Right cardiac atrium (tissue), 5 donors: ENCODE results near the gene CD99L2. TPM values are rescaled to one million over a fixed set of nuclear protein-coding genes. Genes with fewer than 3 reads are reported as not detected.

ENCODE experiments used
- ATAC-seq, 2 donors: fragments of 200-7000 bp; cut with Tn5 transposase; one replicate each; pipeline versions ENCODE4 v1.8.0 to v1.9.1; 2020; ENCODE audit warnings: moderate library complexity in 2 of 2, mild to moderate bottlenecking in 1 of 2
- DNase-seq, 3 donors: peaks; one replicate each; pipeline ENCODE4 v3.0.0-alpha.2; 2020
- H3K27ac ChIP-seq: one replicate; pipeline ENCODE4 v1.5.1; 2013; ENCODE audit warnings: mild to moderate bottlenecking, low read length, control low read depth, moderate library complexity
- H3K27me3 ChIP-seq: one replicate; pipeline ENCODE4 v1.6.1; 2013; ENCODE audit not compliant: control insufficient read depth, insufficient read depth
- H3K4me1 ChIP-seq: one replicate; pipeline ENCODE4 v1.6.1; 2013; ENCODE audit warnings: low read length; ENCODE audit not compliant: control insufficient read depth, insufficient read depth
- H3K4me3 ChIP-seq: one replicate; pipeline ENCODE4 v1.5.1; 2013; ENCODE audit warnings: low read length, control low read depth
- H3K9me3 ChIP-seq: one replicate; pipeline ENCODE4 v1.6.1; 2013; ENCODE audit warnings: low read length; ENCODE audit not compliant: control insufficient read depth
- WGBS: extraction: QIAGEN DNeasy Blood & Tissue Kit; methylation state at CpG from one replicate; pipeline ENCODE4 v1.1.7; 2013; 5-methylcytosine and 5-hydroxymethylcytosine counted together
- intact Hi-C, 4 donors: fragments of 100-400 bp; cut with DNase I; formaldehyde crosslinking; loops; one replicate each; pipeline versions ENCODE4 v1.11.0 to v1.14.0; 2022 to 2023
- polyA plus RNA-seq: library from polyadenylated mRNA; stranded (reverse); fragments of 200-250 nt; gene quantifications from one replicate; pipeline ENCODE4 v1.2.3, GENCODE V29; 2013
- total RNA-seq, 4 donors: library from RNA; stranded (reverse); fragmentation: NEBNext Ultra II Directional; extraction: Animal tissue kit (Norgen Biotek cat#: 25700); gene quantifications; one replicate each; pipeline ENCODE4 v1.2.1, GENCODE V29; 2021
- donor health status: healthy with polysubstance abuse.
- donor health status: DM: no; HTN: yes; CAD: no.
- donor health status: DM: no; HTN: no; CAD: no.
- donor health status: DM: no; HTN: yes; CAD: no; lungs with severe emphysema.
- donor health status: DM: yes; HTN: yes; CAD: no.

CD99L2 gene
- total and polyA plus RNA-seq, 5 donors: 66.5 to 84.7 (median 71.5) TPM

DNA sequence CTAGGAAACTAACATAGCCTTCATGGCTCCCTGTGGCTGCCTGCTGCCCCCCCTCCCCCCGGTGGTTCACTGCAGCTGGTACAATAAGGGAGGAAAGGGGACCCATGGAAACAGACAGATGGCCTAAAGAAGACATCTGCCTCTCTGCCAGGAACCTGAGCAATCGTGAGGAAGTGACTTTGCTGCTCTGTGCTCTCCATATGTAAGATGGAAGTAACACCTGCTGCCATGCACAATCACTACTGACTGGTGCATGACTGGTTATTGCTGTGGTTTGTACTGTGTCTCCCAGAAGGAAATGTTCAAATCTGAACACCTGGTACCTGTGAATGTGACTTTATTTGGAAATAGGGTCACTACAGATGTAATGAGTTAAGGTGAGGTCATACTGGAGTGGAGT, 43.6 kb downstream of the CD99L2 start:
- no peak for DNase-seq
- Histone ChIP-seq H3K4me1 (peaks cover 2% of the 10 kb centered on the region), H3K27me3 (no peaks in the 10 kb centered on the region), H3K4me3 (no peak overlapping the region), H3K27ac (no peak overlapping the region), H3K9me3 (no peaks in the 10 kb centered on the region)
- WGBS: 72% methylated on average over 2 of the region's 2 CpGs
- intact Hi-C loops: no loop called here
- no peak for ATAC-seq

DNA sequence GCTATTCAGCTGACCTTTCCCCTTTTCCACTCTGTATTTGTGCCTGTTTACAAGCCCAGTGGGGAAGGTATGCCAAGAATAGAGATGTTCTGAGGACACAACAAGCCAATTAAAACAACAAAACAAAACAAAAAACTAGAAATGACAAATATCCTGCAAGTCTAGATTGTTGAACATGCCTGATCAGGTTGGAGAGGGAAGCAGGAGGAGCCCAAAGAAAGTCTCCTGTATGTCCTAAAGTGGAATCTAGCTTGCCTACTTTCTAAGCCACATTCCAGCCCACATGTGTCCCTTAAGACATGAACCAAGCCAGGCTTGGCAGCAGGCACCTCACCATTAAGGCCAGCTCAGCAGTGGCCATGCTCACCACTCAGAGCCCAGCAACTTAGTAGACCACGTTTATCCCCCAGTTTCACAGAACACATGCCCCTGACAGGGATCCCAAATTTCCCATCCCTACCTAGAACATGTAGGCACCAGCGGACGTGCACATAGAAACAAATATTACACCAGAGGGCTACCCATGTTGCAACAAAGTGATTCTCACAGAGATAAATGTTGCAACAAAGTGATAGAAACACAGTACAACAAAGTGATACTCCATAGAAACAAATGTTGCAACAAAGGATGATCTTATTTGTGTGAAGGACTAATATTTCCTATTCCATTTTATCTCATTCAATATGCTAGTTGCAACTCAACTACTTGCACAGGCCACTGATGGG, 48.3 kb downstream of the CD99L2 start:
- intact Hi-C loops: no loop called here
- ATAC-seq (no peak), DNase-seq (no peak)
- Histone ChIP-seq H3K27me3 (no peaks in the 10 kb centered on the region), H3K9me3 (no peaks in the 10 kb centered on the region), H3K4me3 (no peak overlapping the region), H3K4me1 (peaks cover 7% of the 10 kb centered on the region), H3K27ac (no peak overlapping the region)
- WGBS: 73% methylated on average over 3 of the region's 3 CpGs

DNA sequence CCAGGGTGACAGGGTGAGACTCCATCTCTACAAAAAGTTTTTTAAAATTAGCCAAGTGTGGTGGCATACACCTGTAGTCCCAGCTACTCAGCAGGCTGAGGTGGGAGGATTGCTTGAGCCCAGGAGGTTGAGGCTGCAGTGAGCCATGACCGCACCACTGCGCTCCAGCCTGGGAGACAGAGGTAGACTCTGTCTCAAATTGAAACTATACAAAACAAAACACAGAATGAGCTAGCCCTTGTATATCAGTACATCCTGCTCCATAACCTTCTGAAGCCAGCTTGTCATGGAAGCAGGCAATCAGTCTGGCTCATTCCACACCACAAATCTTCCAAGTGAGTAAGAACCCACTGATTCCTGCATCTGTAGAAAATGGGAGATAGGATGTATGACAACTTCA, 49.0 kb downstream of the CD99L2 start:
- Histone ChIP-seq H3K27ac (no peak overlapping the region), H3K27me3 (no peaks in the 10 kb centered on the region), H3K4me1 (peaks cover 7% of the 10 kb centered on the region), H3K9me3 (no peaks in the 10 kb centered on the region), H3K4me3 (no peak overlapping the region)
- DNase-seq: no peak
- 98% methylated on average over 2 of the region's 2 CpGs for WGBS
- intact Hi-C loops: no loop called here
- ATAC-seq: no peak

DNA sequence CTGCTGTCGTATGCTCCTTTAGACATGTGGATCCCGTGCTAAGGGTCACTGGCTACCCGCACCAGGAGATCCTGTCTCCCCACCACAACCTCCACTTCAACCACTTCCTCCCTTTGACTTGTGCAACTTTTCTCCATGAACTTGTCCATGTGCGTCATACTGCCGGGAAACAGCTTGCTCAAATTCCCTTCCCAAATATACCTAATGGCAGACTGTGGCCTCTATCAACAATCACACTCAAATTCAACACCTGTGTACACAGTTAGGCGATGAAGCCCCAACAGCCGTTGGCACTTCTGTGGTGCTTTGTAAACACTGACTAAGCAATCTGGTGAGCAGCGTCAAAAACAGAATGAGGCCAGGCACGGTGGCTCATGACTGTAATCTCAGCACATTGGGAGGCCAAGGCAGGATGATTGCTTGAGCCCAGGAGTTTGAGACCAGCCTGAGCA, 49.5 kb downstream of the CD99L2 start:
- DNase-seq (no peak), ATAC-seq (no peak)
- Histone ChIP-seq H3K27me3 (no peaks in the 10 kb centered on the region), H3K27ac (no peak overlapping the region), H3K4me1 (peaks cover 7% of the 10 kb centered on the region), H3K4me3 (no peak overlapping the region), H3K9me3 (no peaks in the 10 kb centered on the region)
- intact Hi-C loops: no loop called here
- 82% methylated on average over 9 of the region's 9 CpGs for WGBS

DNA sequence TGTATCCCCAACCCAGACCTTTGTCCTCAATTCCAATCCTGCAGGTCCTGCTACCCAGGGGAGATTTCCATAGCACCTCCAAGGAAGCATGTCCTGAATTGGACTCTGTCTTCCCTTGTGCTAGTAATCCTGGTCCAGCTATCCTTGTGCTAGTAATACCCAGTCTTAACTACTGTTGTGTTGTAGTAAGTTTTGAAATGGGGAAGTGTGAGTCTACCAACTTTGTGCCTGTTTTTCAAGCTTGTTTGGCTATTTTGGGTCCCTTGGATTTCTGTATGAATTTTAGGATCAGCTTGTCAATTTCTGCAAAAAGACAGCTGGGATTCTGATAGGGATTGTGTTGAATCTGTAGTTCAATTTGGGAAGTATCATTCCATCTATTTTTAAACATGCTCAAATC, 51.4 kb downstream of the CD99L2 start:
- no peak overlapping the region for H3K27ac ChIP-seq
- DNase-seq (no peak), ATAC-seq (no peak)
- intact Hi-C loops: no loop called here
- no peak overlapping the region for H3K4me3 ChIP-seq
- no peaks in the 10 kb centered on the region for H3K9me3 ChIP-seq
- no peaks in the 10 kb centered on the region for H3K27me3 ChIP-seq
- H3K4me1 ChIP-seq: peaks cover 10% of the 10 kb centered on the region

DNA sequence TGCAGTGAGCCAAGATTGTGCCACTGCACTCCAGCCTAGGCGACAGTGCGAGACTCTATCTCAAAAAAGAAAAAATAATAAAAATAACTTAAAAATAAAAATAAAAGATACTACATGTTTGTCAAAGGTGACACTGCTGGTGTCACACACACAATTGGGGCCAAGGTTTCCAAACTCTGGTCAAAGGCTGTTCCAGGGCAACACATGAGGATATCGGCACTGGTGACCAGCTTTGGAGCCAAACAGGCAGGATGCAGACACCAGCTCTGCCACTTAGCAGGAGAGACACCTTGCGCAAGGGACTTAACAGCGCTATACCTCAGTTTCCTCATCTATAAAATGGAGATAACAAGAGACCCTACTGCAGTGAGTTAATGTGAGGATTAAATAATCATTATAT, 52.3 kb downstream of the CD99L2 start:
- Histone ChIP-seq H3K4me3 (no peak overlapping the region), H3K9me3 (no peaks in the 10 kb centered on the region), H3K27ac (no peak overlapping the region), H3K4me1 (peaks cover 12% of the 10 kb centered on the region), H3K27me3 (no peaks in the 10 kb centered on the region)
- intact Hi-C loops: no loop called here
- DNase-seq (no peak), ATAC-seq (no peak)
- WGBS: 94% methylated on average over 5 of the region's 5 CpGs

DNA sequence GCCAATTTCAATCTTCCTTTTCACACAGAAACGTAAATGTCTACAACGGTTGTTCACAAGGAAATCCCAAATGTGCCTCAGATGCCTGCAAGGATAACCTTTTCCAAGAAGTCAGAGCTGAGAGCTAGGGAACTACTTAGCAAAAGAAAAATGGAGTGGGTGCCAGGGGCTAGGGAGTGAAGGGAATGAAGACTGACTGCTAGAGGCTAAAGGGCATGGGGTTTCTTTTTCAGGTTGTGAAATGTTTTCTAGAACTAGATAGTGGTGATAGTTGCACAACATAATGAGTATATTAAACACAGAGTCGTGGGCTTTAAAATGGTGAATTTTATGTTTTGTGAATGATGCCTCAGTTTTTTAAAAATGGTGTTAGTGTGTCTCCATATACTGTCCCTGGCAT, 53.4 kb downstream of the CD99L2 start:
- no peaks in the 10 kb centered on the region for H3K27me3 ChIP-seq
- H3K4me1 ChIP-seq: peaks cover 10% of the 10 kb centered on the region
- 68% methylated on average over 3 of the region's 3 CpGs for WGBS
- DNase-seq (no peak), ATAC-seq (no peak)
- no peak overlapping the region for H3K4me3 ChIP-seq
- intact Hi-C loops: no loop called here
- no peaks in the 10 kb centered on the region for H3K9me3 ChIP-seq
- H3K27ac ChIP-seq: no peak overlapping the region

DNA sequence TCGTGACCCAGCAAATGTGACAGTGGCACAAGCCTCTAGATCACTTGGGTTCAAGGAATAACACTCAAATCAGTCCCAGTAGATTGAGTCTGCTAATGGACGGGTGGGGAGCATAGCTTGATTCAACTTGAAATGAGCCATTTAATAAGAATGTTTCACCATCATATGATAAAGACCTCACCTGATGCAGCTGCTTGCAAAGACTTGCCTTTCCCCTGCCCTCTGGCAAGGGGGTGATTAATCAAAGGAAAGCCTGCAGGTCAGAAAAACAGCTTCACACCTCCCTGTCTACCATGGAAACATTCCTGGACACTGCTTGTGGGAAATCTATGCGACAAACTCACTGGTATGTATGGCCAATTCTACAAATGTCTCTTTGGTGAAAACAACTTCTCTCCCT, 54.5 kb downstream of the CD99L2 start:
- Histone ChIP-seq H3K9me3 (no peaks in the 10 kb centered on the region), H3K27me3 (no peaks in the 10 kb centered on the region), H3K27ac (no peak overlapping the region), H3K4me3 (no peak overlapping the region), H3K4me1 (peaks cover 10% of the 10 kb centered on the region)
- no peak for DNase-seq
- no peak for ATAC-seq
- WGBS: 88% methylated on average over 3 of the region's 3 CpGs
- intact Hi-C loops: no loop called here

DNA sequence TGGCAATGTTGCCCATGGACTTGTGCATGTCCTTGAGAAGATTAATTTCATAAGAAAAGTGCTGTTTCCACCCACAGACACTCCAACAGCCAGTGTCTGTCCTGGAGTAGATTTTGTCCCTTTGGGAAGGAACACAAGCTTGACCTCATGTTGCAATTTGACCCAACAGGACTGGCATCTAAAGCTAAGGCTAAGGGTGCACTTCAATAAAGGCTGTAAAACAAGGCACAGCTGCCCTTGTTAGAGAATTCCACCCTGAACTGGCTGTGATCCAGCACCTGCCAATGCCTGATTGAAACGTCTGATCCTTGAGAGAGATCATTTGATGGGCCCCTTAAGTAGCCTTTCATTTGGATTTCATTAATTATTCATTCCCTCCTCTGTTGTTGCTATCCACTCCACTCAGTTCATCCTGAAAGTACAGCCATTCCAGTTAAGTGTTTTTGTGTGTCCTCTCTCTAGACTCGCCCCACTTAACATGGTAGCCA, 56.2 kb downstream of the CD99L2 start:
- no peaks in the 10 kb centered on the region for H3K9me3 ChIP-seq
- peaks cover 6% of the 10 kb centered on the region for H3K4me1 ChIP-seq
- H3K27me3 ChIP-seq: no peaks in the 10 kb centered on the region
- intact Hi-C loops: no loop called here
- DNase-seq: no peak
- H3K4me3 ChIP-seq: no peak overlapping the region
- no peak for ATAC-seq
- H3K27ac ChIP-seq: no peak overlapping the region
- WGBS: 65% methylated on average over 2 of the region's 2 CpGs

DNA sequence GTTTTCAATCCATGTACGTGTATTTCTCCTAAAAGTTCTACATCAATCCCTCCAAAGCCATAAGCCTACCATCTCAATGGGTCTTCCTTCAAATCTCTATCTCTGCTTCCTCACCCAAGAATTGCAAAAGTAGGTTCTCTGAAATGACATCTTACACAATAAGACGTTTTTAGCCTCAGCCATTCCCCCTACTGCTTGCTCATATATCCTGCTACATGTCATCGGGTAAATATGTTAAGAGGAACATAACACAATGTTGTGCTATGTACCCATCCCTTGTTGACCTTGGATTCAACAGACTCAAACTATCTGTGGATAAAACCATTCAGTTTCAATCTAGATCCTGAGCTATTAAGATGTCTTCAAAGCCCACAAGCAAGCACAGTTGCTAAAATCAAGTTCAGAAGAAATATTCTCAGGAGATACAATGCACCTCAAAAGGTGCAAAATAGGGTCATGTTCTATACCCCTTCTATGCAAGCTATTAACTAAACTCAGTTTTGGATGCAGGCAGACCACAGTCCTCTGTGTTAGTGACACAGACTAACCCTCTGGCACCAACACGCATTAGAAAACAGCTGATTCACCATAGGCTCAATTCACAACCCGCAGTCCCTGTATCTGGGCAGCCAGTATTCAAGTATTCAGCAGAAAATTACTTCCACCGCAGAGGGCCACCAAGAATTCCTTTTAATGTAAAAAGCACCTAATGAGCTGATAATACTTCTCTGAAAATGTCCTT, 56.8 kb downstream of the CD99L2 start:
- ATAC-seq (no peak), DNase-seq (no peak)
- no peaks in the 10 kb centered on the region for H3K9me3 ChIP-seq
- WGBS: 69% methylated on average over 6 of the region's 6 CpGs
- intact Hi-C loops: no loop called here
- no peak overlapping the region for H3K4me3 ChIP-seq
- H3K4me1 ChIP-seq: peaks cover 4% of the 10 kb centered on the region
- H3K27me3 ChIP-seq: no peaks in the 10 kb centered on the region
- H3K27ac ChIP-seq: no peak overlapping the region

DNA sequence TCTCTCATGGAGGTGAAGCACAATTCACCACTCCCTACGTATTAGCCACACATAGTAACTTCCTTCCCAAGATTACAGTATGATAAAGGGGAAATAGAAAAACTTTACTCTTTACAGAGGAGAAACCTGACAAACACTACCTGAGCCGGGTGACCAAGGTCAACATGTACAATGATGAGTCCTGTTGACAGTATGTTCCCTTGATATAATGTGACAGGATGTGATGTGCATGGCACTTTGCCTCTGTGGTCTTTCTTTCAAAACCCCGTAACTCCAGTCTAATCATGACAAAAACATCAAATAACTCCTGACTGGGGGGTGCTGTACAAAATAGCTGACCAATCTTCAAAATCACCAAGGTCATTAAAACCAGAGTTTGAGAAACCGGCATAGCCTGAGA, 60.6 kb downstream of the CD99L2 start:
- Histone ChIP-seq H3K4me3 (no peak overlapping the region), H3K27me3 (no peaks in the 10 kb centered on the region), H3K27ac (no peak overlapping the region), H3K9me3 (no peaks in the 10 kb centered on the region), H3K4me1 (peaks cover 2% of the 10 kb centered on the region)
- DNase-seq (no peak), ATAC-seq (no peak)
- 86% methylated on average over 4 of the region's 4 CpGs for WGBS
- intact Hi-C loops: no loop called here
